Adrenal gland (tissue), 12 donors: Measurements from ENCODE around the gene PRKCE. TPM values are rescaled to one million over a fixed set of nuclear protein-coding genes. Genes with fewer than 3 reads are reported as not detected.

Experiments used
- DNase-seq, 7 donors: peaks; one replicate each; pipeline ENCODE4 v3.0.0-alpha.2; 2019 to 2020
- H3K27ac ChIP-seq, 5 donors: fragments of 200-600 bp; sonication (generic) in 4 of 5; 1 replicate in 3 of 5; 2 replicates in 2 of 5; pipeline versions ENCODE4 v1.5.1 to v1.8.0; 2016 to 2020; ENCODE audit warnings: mild to moderate bottlenecking in 1 of 5
- H3K27me3 ChIP-seq: fragments of 200-600 bp; 2 replicates; pipeline ENCODE4 v1.8.0; 2021
- H3K36me3 ChIP-seq, 2 donors: fragments of 200-600 bp; replicated peaks in 1 of 2; 1 replicate in 1 of 2; 2 replicates in 1 of 2; pipeline versions ENCODE4 v1.5.1 to v1.8.0; 2018 to 2022
- H3K4me1 ChIP-seq, 2 donors: fragments of 200-600 bp; replicated peaks in 1 of 2; 1 replicate in 1 of 2; 2 replicates in 1 of 2; pipeline versions ENCODE4 v1.5.1 to v1.8.0; 2018 to 2021
- H3K4me3 ChIP-seq, 4 donors: fragments of 200-600 bp; sonication (generic) in 3 of 4; one replicate each; pipeline ENCODE4 v1.5.1; 2016 to 2018
- H3K9me3 ChIP-seq, 3 donors: fragments of 200-600 bp; sonication (generic) in 1 of 3; replicated peaks in 1 of 3; 1 replicate in 2 of 3; 2 replicates in 1 of 3; pipeline versions ENCODE4 v1.5.1 to v1.8.0; 2016 to 2021
- POLR2A ChIP-seq, 2 donors: fragments of 450-650 bp; IDR thresholded peaks; one replicate each; pipeline ENCODE4 v1.6.1; 2017; ENCODE audit warnings: antibody characterized with exemption in 2 of 2, mild to moderate bottlenecking in 2 of 2, moderate library complexity in 1 of 2
- WGBS, 4 donors: extraction: QIAGEN DNeasy Blood & Tissue Kit in 2 of 4; methylation state at CpG; one replicate each; pipeline versions ENCODE4 v1.1.5 to v1.1.7; 2013 to 2017; 5-methylcytosine and 5-hydroxymethylcytosine counted together
- intact Hi-C, 2 donors: fragments of 100-400 bp; cut with DNase I; formaldehyde crosslinking; loops; one replicate each; pipeline versions ENCODE4 v1.14.1 to v1.15.0; 2022 to 2023
- polyA plus RNA-seq, 3 donors: library from polyadenylated mRNA; stranded (reverse); fragments of 200-250 nt in 2 of 3; fragments of 350-450 nt in 1 of 3; fragmentation: Illumina TruSeq in 1 of 3; extraction: RNeasy Lipid Tissue Mini Kit (QIAGEN cat#74804) in 1 of 3; gene quantifications; one replicate each; pipeline ENCODE4 v1.2.3, GENCODE V29; 2013 to 2014
- total RNA-seq, 9 donors: library from RNA; depleted of rRNA in 4 of 9; stranded (reverse); fragments of >200 nt in 4 of 9; fragments of 120-200 nt in 1 of 9; fragmentation: NEBNext Ultra II Directional in 1 of 9; extraction: Animal tissue kit (Norgen Biotek cat#: 25700) in 1 of 9; gene quantifications; one replicate each; pipeline versions ENCODE4 v1.1.0 to v1.2.4, GENCODE V29; 2013 to 2023
- TF ChIP-seq, protein P1 (sequence below), 6 experiments: fragments of 450-650 bp in 4 of 6; fragments of 200-600 bp in 2 of 6; sonication (generic) in 1 of 6; IDR thresholded peaks; 1 replicate in 5 of 6; 2 replicates in 1 of 6; pipeline versions ENCODE4 v1.5.1 to v1.8.0; 2016 to 2021; ENCODE audit warnings: antibody characterized with exemption in 6 of 6, mild to moderate bottlenecking in 2 of 6, moderate library complexity in 1 of 6
- donor health status: healthy with polysubstance abuse.
- donor health status: Bipolar disorder and iron deficiency.
- donor health status: DM: yes; HTN: yes; CAD: no.
- donor health status: DM: no; HTN: no; CAD: no.
- donor health status: DM: no; HTN: no; CAD: no.
- donor health status: DM: yes; HTN: yes; CAD: no.

PRKCE gene
- total and polyA plus RNA-seq, 12 donors: 1.9 to 19.2 (median 8.0) TPM

DNA sequence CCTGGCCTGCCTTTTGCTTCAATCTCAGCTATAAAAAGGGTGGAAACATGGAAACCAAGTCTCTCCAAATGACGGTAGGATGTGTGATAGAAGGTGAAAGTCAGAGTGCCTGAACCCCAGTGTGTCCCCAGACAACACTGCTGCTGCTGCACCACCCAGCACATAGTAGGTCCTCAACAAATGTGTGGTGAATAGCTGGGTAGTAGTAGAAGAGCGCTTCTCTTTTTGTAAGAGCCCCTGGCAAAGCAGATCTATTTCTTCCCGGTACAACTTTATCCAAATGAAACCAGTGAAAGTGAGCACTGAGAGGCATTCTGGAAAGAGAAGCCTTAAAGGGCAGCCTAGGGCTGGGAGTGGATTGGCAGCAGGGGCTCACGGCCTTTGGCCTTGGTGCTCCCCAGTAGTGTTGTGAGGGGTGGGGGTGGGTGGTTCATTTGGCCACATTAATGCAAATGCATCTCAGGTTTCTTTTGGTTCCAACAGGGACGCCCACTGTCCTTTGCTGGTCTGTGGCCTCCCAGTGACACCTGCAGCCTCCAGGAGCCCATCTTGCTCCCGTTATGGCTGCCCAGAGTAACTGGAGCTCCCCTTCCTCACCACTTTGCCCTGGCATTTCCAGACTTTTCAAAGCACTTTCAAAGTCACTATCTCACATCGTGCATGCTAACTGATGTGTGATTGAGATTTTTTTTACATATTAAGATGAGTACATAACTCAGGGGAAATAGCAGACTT is 341.4 kb downstream of the PRKCE start:
- H3K4me3 ChIP-seq: no peak overlapping the region
- no peaks in the 10 kb centered on the region for H3K9me3 ChIP-seq
- TF ChIP-seq POLR2A (IDR thresholded peaks at IDR 0.05): no peak
- TF ChIP-seq, protein P1, sequence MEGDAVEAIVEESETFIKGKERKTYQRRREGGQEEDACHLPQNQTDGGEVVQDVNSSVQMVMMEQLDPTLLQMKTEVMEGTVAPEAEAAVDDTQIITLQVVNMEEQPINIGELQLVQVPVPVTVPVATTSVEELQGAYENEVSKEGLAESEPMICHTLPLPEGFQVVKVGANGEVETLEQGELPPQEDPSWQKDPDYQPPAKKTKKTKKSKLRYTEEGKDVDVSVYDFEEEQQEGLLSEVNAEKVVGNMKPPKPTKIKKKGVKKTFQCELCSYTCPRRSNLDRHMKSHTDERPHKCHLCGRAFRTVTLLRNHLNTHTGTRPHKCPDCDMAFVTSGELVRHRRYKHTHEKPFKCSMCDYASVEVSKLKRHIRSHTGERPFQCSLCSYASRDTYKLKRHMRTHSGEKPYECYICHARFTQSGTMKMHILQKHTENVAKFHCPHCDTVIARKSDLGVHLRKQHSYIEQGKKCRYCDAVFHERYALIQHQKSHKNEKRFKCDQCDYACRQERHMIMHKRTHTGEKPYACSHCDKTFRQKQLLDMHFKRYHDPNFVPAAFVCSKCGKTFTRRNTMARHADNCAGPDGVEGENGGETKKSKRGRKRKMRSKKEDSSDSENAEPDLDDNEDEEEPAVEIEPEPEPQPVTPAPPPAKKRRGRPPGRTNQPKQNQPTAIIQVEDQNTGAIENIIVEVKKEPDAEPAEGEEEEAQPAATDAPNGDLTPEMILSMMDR (IDR thresholded peaks at IDR 0.05): no peak
- 57 to 65% (median 63%) methylated on average over 6 to 7 of the region's 7 CpGs for WGBS, 4 donors
- DNase-seq: peak in 1 of 7 donors; percentile 40
- peaks cover 0 to 12% of the 10 kb centered on the region in 2 donors for H3K4me1 ChIP-seq
- H3K27me3 ChIP-seq: no peaks in the 10 kb centered on the region
- H3K27ac ChIP-seq: peak overlapping the region in 1 of 5 donors; percentile 68
- intact Hi-C loops: no loop called here
- H3K36me3 ChIP-seq: no peaks in the 10 kb centered on the region

DNA sequence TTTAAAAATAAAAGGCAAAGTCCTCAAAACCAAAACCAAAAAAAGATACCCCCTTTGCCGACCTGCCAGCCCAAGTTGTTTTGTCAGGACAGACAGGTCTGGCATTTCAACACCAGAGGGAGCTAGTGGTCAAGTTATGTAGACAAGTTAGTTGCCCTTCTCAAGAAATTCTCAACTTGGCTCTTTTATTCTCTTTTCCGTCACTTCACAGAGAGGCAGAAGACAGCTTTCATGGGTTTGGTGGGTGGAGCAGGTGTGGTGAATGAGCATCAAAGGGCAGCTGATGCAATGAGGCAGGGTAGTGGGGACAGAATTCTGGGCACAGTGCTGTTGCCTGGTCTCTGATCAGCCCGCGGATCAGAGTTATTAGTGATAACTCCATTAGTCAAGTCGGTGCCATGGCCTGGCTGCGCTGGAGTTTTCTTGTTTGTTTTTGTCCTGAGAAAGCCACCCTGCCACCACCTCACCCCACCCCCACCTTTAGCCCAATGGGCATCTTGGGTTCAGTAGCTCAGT is 342.1 kb downstream of the PRKCE start:
- Histone ChIP-seq H3K4me1 (peaks cover 0 to 12% of the 10 kb centered on the region in 2 donors), H3K27ac (peak overlapping the region in 1 of 5 donors; percentile 24), H3K27me3 (no peaks in the 10 kb centered on the region), H3K36me3 (no peaks in the 10 kb centered on the region), H3K4me3 (no peak overlapping the region), H3K9me3 (no peaks in the 10 kb centered on the region)
- intact Hi-C loops: no loop called here
- DNase-seq: peak; percentile 59 to 84 (median 70)
- TF ChIP-seq POLR2A (IDR thresholded peaks at IDR 0.05): no peak
- TF ChIP-seq, protein P1 (IDR thresholded peaks at IDR 0.05): peak; percentile 61 to 88 (median 72)
- WGBS, 4 donors: 44 to 66% (median 56%) methylated on average over 6 of the region's 6 CpGs

DNA sequence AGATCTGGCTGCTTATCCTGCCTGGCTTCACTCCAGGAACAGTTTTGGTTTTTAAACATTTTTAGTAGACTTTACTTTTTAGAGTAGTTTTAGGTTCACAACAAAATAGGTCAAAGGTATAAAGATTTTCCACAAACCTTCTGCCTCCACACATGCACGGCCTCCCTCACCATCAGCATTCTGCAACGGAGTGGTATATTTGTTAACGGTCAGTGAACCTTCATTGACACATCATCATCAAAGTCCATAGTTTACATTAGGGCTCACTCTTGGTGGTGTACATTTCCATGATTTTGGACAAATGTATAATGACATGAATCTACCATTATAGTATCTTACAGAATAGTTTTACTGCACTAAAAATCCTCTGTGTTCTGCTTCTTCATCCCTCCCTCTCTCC is 342.6 kb downstream of the PRKCE start:
- H3K27ac ChIP-seq: peak overlapping the region in 1 of 5 donors; percentile 24
- no peaks in the 10 kb centered on the region for H3K27me3 ChIP-seq
- H3K4me3 ChIP-seq: no peak overlapping the region
- intact Hi-C loops: no loop called here
- H3K36me3 ChIP-seq: no peaks in the 10 kb centered on the region
- no peak for DNase-seq
- WGBS, 4 donors: 80 to 88% (median 81%) methylated on average over 3 of the region's 3 CpGs
- no peaks in the 10 kb centered on the region for H3K9me3 ChIP-seq
- peaks cover 0 to 12% of the 10 kb centered on the region in 2 donors for H3K4me1 ChIP-seq
- no peak for TF ChIP-seq POLR2A (IDR thresholded peaks at IDR 0.05)
- TF ChIP-seq, protein P1 (IDR thresholded peaks at IDR 0.05): no peak

DNA sequence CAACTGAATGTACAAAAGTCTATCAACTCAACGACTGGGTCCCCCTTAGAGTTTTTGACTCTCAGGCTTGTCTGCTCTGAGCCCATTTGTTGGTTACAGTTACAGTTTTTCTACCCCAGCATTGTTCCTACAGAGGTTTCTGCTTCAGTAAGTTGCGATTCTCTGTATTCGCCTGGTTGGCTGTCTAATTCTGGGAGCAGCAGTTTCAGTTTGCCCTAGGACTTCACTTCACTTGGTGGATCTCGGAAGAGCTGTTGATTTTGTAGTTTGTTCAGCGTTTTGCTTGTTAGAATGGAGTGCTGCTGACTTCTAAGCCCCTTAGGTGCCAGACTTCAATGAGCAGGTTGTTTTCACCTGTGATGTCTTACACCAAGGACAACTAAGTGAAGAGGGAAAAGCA is 349.2 kb downstream of the PRKCE start:
- intact Hi-C loops: no loop called here
- TF ChIP-seq, protein P1 (IDR thresholded peaks at IDR 0.05): no peak
- no peak for TF ChIP-seq POLR2A (IDR thresholded peaks at IDR 0.05)
- Histone ChIP-seq H3K27me3 (no peaks in the 10 kb centered on the region), H3K36me3 (no peaks in the 10 kb centered on the region), H3K4me1 (peaks cover 0 to 5% of the 10 kb centered on the region in 2 donors), H3K9me3 (no peaks in the 10 kb centered on the region), H3K4me3 (no peak overlapping the region), H3K27ac (peak overlapping the region in 1 of 5 donors; percentile 13)
- DNase-seq: no peak
- WGBS, 4 donors: 87 to 95% (median 93%) methylated on average over 5 of the region's 5 CpGs
